ENCODE measurements around the gene OR56A4.
"Not testable (repeated sequence)": the region's sequence is repeated elsewhere in the genome, so short reads cannot be mapped to it uniquely, and the experiment has no call there.

OR56A4 gene

GRCh38 chr11:5960704-5961320, 45.9 kb downstream of the OR56A4 start:
- DNase-seq: not testable (repeated sequence)

DNA sequence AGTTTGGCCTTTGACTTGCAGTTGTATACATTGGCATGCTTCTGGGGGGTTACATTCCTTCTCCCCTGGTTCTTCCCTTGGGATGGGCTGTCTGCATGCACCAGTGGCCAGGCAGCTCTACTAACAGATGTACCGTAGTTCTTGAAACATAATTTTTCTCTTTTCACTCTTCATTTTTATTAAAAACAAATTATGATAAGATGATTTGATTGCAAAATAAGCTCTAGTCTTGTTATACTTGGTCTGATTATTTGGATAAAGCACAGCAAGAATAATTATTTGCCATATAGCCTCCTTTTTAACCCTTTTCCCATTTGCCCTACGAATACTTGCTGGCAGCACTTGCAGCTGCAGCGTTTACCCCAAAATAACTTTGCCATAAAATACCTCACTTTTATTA, 51.2 kb downstream of the OR56A4 start:
- no peak for DNase-seq

All from AML-193 (cell line).